GM12878 (cell line): ENCODE data around the gene SCYGR3. TPM values are rescaled to one million over a fixed set of nuclear protein-coding genes. Genes with fewer than 3 reads are reported as not detected.
A peak's percentile ranks its signal among the peaks of the same experiment; 100 is the strongest.

Experiments used
- ATF7 ChIP-seq: fragments of 450-650 bp; IDR thresholded peaks from 2 replicates; pipeline ENCODE4 v1.6.1; 2016; ENCODE audit warnings: low read depth, mild to moderate bottlenecking
- BRCA1 ChIP-seq: IDR thresholded peaks from 2 replicates; pipeline ENCODE4 v1.6.1; 2011; ENCODE audit warnings: low read depth, low read length, improper control_type of control experiment
- CBX5 ChIP-seq: sonication (generic); IDR thresholded peaks from 2 replicates; pipeline ENCODE4 v1.6.1; 2016; ENCODE audit warnings: low read depth, moderate library complexity, mild to moderate bottlenecking, inconsistent platforms
- EGR1 ChIP-seq, 2 experiments: IDR thresholded peaks; 1 replicate in 1 of 2; 2 replicates in 1 of 2; pipeline ENCODE4 v1.6.1; 2011 to 2012; ENCODE audit warnings: low read depth in 2 of 2, low read length in 2 of 2, borderline replicate concordance in 1 of 2, mild to moderate bottlenecking in 1 of 2, moderate library complexity in 1 of 2
- ETV6 ChIP-seq, 2 experiments: fragments of 450-650 bp in 1 of 2; IDR thresholded peaks in 1 of 2; conservative IDR thresholded peaks in 1 of 2; 2 replicates each; pipeline ENCODE4 v1.6.1; 2014; ENCODE audit warnings: antibody characterized with exemption in 1 of 2, borderline replicate concordance in 1 of 2, low read depth in 1 of 2, mild to moderate bottlenecking in 1 of 2, moderate library complexity in 1 of 2
- FOS ChIP-seq: IDR thresholded peaks from 3 replicates; pipeline ENCODE4 v1.6.1; 2011; ENCODE audit warnings: borderline replicate concordance; ENCODE audit not compliant: insufficient read length; ENCODE audit errors: extremely low read depth
- FOXM1 ChIP-seq: IDR thresholded peaks from 2 replicates; pipeline ENCODE4 v1.6.1; 2012; ENCODE audit warnings: low read depth, mild to moderate bottlenecking, inconsistent platforms, low read length, moderate library complexity
- IKZF2 ChIP-seq, 2 experiments: fragments of 450-650 bp; IDR thresholded peaks; 2 replicates each; pipeline ENCODE4 v1.6.1; 2017; ENCODE audit warnings: mild to moderate bottlenecking in 2 of 2, moderate library complexity in 2 of 2
- IRF4 ChIP-seq: IDR thresholded peaks from 2 replicates; pipeline ENCODE4 v1.6.1; 2011; ENCODE audit warnings: low read depth, low read length
- JUNB ChIP-seq: IDR thresholded peaks from 2 replicates; pipeline ENCODE4 v1.6.1; 2016; ENCODE audit warnings: antibody characterized with exemption, mild to moderate bottlenecking
- MEF2B ChIP-seq: fragments of 450-650 bp; IDR thresholded peaks from 2 replicates; pipeline ENCODE4 v1.6.1; 2018; ENCODE audit warnings: mild to moderate bottlenecking, moderate library complexity; ENCODE audit not compliant: partially characterized antibody, poor library complexity, severe bottlenecking
- MTA2 ChIP-seq: fragments of 450-650 bp; IDR thresholded peaks from 2 replicates; pipeline ENCODE4 v1.6.1; 2016; ENCODE audit warnings: low read depth, mild to moderate bottlenecking, moderate library complexity
- NFIC ChIP-seq: IDR thresholded peaks from 2 replicates; pipeline ENCODE4 v1.6.1; 2012; ENCODE audit warnings: low read depth, mild to moderate bottlenecking, inconsistent platforms, low read length, moderate library complexity
- POU2F2 ChIP-seq: IDR thresholded peaks from 3 replicates; pipeline ENCODE4 v1.6.1; 2011; ENCODE audit warnings: low read depth, mild to moderate bottlenecking, low read length, borderline replicate concordance
- RUNX3 ChIP-seq: IDR thresholded peaks from 2 replicates; pipeline ENCODE4 v1.6.1; 2012; ENCODE audit warnings: low read length, inconsistent platforms
- SIX5 ChIP-seq: IDR thresholded peaks from 2 replicates; pipeline ENCODE4 v1.6.1; 2011; ENCODE audit warnings: mild to moderate bottlenecking, low read depth, low read length, moderate library complexity; ENCODE audit not compliant: severe bottlenecking
- SRF ChIP-seq, 2 experiments: IDR thresholded peaks; 2 replicates each; pipeline ENCODE4 v1.6.1; 2011; ENCODE audit warnings: low read depth in 2 of 2, low read length in 2 of 2, mild to moderate bottlenecking in 1 of 2, moderate library complexity in 1 of 2
- TAF1 ChIP-seq: IDR thresholded peaks from 2 replicates; pipeline ENCODE4 v1.6.1; 2011; ENCODE audit warnings: mild to moderate bottlenecking, low read depth, low read length, borderline replicate concordance
- ZBED1 ChIP-seq: IDR thresholded peaks from 2 replicates; pipeline ENCODE4 v1.6.1; 2016; ENCODE audit warnings: borderline replicate concordance
- polyA plus RNA-seq, 11 experiments: library from polyadenylated mRNA; depleted of rRNA in 4 of 11; unstranded in 6 of 11; stranded (reverse) in 5 of 11; fragments of >200 nt; fragmentation: Nextera tagmentation in 4 of 11; fragmentation: Illumina TruSeq in 1 of 11; extraction: Ambion mirVana in 4 of 11; extraction: Trizol in 1 of 11; gene quantifications; 1 replicate in 1 of 11; 2 replicates in 10 of 11; pipeline versions ENCODE4 v1.2.1 to v1.2.3, GENCODE V29; 2011 to 2016; ENCODE audit warnings: inconsistent platforms in 2 of 11, missing spikeins in 2 of 11, low read depth in 1 of 11
- total RNA-seq, 4 experiments: library from RNA; depleted of rRNA in 3 of 4; stranded (reverse); fragments of >200 nt in 3 of 4; fragmentation: Illumina TruSeq in 1 of 4; extraction: Trizol in 1 of 4; gene quantifications; 2 replicates each; pipeline versions ENCODE4 v1.2.1 to v1.2.3, GENCODE V29; 2013 to 2021
- TF ChIP-seq, protein P1 (sequence below): IDR thresholded peaks from 2 replicates; pipeline ENCODE4 v1.6.1; 2012; ENCODE audit warnings: mild to moderate bottlenecking, low read depth, low read length
- TF ChIP-seq, protein P2 (sequence below): fragments of 450-650 bp; IDR thresholded peaks from 2 replicates; pipeline ENCODE4 v1.6.1; 2017; ENCODE audit warnings: low read depth, mild to moderate bottlenecking, moderate library complexity
- TF ChIP-seq, protein P3 (sequence below): IDR thresholded peaks from 2 replicates; pipeline ENCODE4 v1.6.1; 2011; ENCODE audit warnings: borderline replicate concordance, low read depth, mild to moderate bottlenecking, moderate library complexity, low read length; ENCODE audit not compliant: insufficient read depth, poor library complexity, severe bottlenecking
- TF ChIP-seq, protein P4 (sequence below): fragments of 450-650 bp; IDR thresholded peaks from 2 replicates; pipeline ENCODE4 v1.6.1; 2017; ENCODE audit warnings: mild to moderate bottlenecking

SCYGR3 gene
- total and polyA plus RNA-seq, 10 of the 15 experiments (the other 5 are each of a cell fraction or from before 2014, with no cell fraction given), result not detected

DNA sequence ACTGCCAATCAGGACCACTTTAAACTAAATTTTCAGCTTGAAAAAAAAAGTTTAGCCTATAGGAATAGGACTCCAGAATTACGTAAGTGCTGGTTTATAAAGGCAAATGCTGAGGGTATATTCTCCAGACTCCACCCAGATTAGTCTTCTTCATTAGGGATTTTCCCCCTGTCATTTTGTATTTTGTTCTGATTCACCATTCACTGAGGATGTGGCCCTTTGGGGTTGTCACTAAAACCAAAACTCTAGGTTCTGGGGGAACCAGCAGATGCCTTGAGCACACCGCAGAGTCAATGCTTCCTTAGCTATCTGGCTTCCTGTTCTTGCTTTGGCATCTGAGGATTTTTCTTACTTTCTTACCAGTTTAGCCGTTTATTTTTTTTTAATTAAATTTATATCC, 13.1 kb upstream of the SCYGR3 start (continued):
- TF ChIP-seq, protein P1, sequence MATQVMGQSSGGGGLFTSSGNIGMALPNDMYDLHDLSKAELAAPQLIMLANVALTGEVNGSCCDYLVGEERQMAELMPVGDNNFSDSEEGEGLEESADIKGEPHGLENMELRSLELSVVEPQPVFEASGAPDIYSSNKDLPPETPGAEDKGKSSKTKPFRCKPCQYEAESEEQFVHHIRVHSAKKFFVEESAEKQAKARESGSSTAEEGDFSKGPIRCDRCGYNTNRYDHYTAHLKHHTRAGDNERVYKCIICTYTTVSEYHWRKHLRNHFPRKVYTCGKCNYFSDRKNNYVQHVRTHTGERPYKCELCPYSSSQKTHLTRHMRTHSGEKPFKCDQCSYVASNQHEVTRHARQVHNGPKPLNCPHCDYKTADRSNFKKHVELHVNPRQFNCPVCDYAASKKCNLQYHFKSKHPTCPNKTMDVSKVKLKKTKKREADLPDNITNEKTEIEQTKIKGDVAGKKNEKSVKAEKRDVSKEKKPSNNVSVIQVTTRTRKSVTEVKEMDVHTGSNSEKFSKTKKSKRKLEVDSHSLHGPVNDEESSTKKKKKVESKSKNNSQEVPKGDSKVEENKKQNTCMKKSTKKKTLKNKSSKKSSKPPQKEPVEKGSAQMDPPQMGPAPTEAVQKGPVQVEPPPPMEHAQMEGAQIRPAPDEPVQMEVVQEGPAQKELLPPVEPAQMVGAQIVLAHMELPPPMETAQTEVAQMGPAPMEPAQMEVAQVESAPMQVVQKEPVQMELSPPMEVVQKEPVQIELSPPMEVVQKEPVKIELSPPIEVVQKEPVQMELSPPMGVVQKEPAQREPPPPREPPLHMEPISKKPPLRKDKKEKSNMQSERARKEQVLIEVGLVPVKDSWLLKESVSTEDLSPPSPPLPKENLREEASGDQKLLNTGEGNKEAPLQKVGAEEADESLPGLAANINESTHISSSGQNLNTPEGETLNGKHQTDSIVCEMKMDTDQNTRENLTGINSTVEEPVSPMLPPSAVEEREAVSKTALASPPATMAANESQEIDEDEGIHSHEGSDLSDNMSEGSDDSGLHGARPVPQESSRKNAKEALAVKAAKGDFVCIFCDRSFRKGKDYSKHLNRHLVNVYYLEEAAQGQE, result no peak
- TF ChIP-seq NFIC (peak; percentile 78; the same call in 1 of the 2 replicates), TAF1 (no peak), MEF2B (no peak), IKZF2 (IDR thresholded peaks at IDR 0.05) (peak; percentile 31 to 63; a peak in 3 of 4 replicates), ETV6 (conservative IDR thresholded peaks at IDR 0.05 in 1 of 2, IDR thresholded peaks at IDR 0.05 in 1 of 2; ENCODE audit: borderline replicate concordance in 1 of 2, low read depth in 1 of 2) (peak in 1 of 2 experiments; percentile 52; a peak in 1 of 4 replicates), FOXM1 (peak; percentile 58; the same call in 1 of the 2 replicates), ATF7 (no peak), IRF4 (peak; percentile 51; the same call in 1 of the 2 replicates), SRF (IDR thresholded peaks at IDR 0.05; ENCODE audit: low read depth in 2 of 2, low read length in 2 of 2) (no peak), EGR1 (IDR thresholded peaks at IDR 0.05; ENCODE audit: borderline replicate concordance in 1 of 2, low read depth in 2 of 2, low read length in 2 of 2) (no peak), RUNX3 (peak; percentile 92), ZBED1 (no peak), SIX5 (no peak), CBX5 (no peak), MTA2 (0 out of 2 replicates have a peak, but pooled peaks have one; percentile 36), JUNB (peak; percentile 79), POU2F2 (peak; percentile 40; the same call in 1 of the 3 replicates), BRCA1 (no peak), FOS (no peak)
- TF ChIP-seq, protein P2, sequence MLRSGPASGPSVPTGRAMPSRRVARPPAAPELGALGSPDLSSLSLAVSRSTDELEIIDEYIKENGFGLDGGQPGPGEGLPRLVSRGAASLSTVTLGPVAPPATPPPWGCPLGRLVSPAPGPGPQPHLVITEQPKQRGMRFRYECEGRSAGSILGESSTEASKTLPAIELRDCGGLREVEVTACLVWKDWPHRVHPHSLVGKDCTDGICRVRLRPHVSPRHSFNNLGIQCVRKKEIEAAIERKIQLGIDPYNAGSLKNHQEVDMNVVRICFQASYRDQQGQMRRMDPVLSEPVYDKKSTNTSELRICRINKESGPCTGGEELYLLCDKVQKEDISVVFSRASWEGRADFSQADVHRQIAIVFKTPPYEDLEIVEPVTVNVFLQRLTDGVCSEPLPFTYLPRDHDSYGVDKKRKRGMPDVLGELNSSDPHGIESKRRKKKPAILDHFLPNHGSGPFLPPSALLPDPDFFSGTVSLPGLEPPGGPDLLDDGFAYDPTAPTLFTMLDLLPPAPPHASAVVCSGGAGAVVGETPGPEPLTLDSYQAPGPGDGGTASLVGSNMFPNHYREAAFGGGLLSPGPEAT, result peak; percentile 42; the same call in 1 of the 2 replicates
- TF ChIP-seq, protein P3, sequence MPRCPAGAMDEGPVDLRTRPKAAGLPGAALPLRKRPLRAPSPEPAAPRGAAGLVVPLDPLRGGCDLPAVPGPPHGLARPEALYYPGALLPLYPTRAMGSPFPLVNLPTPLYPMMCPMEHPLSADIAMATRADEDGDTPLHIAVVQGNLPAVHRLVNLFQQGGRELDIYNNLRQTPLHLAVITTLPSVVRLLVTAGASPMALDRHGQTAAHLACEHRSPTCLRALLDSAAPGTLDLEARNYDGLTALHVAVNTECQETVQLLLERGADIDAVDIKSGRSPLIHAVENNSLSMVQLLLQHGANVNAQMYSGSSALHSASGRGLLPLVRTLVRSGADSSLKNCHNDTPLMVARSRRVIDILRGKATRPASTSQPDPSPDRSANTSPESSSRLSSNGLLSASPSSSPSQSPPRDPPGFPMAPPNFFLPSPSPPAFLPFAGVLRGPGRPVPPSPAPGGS, result peak; percentile 80
- TF ChIP-seq, protein P4, sequence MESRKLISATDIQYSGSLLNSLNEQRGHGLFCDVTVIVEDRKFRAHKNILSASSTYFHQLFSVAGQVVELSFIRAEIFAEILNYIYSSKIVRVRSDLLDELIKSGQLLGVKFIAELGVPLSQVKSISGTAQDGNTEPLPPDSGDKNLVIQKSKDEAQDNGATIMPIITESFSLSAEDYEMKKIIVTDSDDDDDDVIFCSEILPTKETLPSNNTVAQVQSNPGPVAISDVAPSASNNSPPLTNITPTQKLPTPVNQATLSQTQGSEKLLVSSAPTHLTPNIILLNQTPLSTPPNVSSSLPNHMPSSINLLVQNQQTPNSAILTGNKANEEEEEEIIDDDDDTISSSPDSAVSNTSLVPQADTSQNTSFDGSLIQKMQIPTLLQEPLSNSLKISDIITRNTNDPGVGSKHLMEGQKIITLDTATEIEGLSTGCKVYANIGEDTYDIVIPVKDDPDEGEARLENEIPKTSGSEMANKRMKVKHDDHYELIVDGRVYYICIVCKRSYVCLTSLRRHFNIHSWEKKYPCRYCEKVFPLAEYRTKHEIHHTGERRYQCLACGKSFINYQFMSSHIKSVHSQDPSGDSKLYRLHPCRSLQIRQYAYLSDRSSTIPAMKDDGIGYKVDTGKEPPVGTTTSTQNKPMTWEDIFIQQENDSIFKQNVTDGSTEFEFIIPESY, result no peak
